Breast epithelium (tissue), 3 donors: Measurements from ENCODE around the gene PDE7B.

Source experiments
- POLR2AphosphoS5 ChIP-seq, 3 donors: sonication (generic); formaldehyde crosslinking; IDR thresholded peaks; one replicate each; pipeline ENCODE4 v1.6.1; 2017; ENCODE audit warnings: antibody characterized with exemption in 3 of 3
- TF ChIP-seq, protein P1 (sequence below), 3 donors: fragments of 450-650 bp; IDR thresholded peaks; one replicate each; pipeline ENCODE4 v1.5.1; 2016 to 2017; ENCODE audit warnings: antibody characterized with exemption in 3 of 3, mild to moderate bottlenecking in 3 of 3, moderate library complexity in 3 of 3

DNA sequence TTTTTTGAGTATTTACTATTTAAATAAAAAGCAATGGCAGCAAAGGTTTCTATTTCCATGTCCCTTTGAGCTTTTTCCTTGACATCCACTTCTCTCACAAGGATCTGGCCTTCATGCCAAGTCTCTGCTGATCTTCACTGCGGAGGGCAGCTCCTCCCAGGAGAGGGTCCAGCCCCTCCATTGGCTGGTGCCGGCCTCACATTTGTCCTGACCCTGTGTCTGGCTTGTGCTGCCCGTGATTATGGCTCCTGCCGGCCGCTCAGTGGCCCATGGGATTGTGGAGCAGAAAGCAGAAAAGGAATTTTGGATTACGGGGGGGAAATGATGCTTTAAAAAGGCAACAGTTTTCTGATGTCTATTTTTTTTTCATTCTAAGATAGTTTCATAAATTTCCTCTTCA lies 31.2 kb upstream of the PDE7B start:
- TF ChIP-seq, protein P1, sequence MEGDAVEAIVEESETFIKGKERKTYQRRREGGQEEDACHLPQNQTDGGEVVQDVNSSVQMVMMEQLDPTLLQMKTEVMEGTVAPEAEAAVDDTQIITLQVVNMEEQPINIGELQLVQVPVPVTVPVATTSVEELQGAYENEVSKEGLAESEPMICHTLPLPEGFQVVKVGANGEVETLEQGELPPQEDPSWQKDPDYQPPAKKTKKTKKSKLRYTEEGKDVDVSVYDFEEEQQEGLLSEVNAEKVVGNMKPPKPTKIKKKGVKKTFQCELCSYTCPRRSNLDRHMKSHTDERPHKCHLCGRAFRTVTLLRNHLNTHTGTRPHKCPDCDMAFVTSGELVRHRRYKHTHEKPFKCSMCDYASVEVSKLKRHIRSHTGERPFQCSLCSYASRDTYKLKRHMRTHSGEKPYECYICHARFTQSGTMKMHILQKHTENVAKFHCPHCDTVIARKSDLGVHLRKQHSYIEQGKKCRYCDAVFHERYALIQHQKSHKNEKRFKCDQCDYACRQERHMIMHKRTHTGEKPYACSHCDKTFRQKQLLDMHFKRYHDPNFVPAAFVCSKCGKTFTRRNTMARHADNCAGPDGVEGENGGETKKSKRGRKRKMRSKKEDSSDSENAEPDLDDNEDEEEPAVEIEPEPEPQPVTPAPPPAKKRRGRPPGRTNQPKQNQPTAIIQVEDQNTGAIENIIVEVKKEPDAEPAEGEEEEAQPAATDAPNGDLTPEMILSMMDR (IDR thresholded peaks at IDR 0.05) = no peak
- TF ChIP-seq POLR2AphosphoS5 (IDR thresholded peaks at IDR 0.05) = no peak
